Ramos (cell line): ENCODE results near the gene TYMP.

ENCODE experiments used
- in situ Hi-C: fragments of 300-500 bp; cut with MboI; formaldehyde crosslinking; loops from one replicate; pipeline ENCODE4 v1.14.3; 2022; ENCODE audit warnings: low sequenced_read_pairs; ENCODE audit not compliant: unreplicated experiment

Gene TYMP

GRCh38 chr22:50529897-50530579, at the start of gene TYMP:
Gene TYMP (minus strand): TSS chr22:50530012. CDS start chr22:50529709, 303 bp downstream.
- in situ Hi-C loops: loop anchor here (5.0 kb wide), 1 partner anchor 92 kb away; no protein-coding TSS in a partner anchor

- in situ Hi-C loops: no loop called here
Measured at GRCh38 chr22:50578776-50579310, 49.0 kb upstream of the TYMP start.

- in situ Hi-C loops: no loop called here
Measured at GRCh38 chr22:50577987-50578775, 48.4 kb upstream of the TYMP start, which contains the start of gene CPT1B. Gene CPT1B (minus strand): TSS chr22:50578427. CDS start chr22:50577915, 512 bp downstream.

- in situ Hi-C loops: no loop called here
Measured at GRCh38 chr22:50577697-50577986, 47.8 kb upstream of the TYMP start.

- in situ Hi-C loops: no loop called here
Measured at GRCh38 chr22:50576806-50577696, 47.2 kb upstream of the TYMP start.

GRCh38 chr22:50576070-50576469, 46.3 kb upstream of the TYMP start:
- in situ Hi-C loops: no loop called here

GRCh38 chr22:50575426-50575941, 45.7 kb upstream of the TYMP start:
- in situ Hi-C loops: no loop called here

GRCh38 chr22:50574383-50574755, 44.6 kb upstream of the TYMP start:
- in situ Hi-C loops: no loop called here

- in situ Hi-C loops: no loop called here
Measured at GRCh38 chr22:50573491-50574382, 43.9 kb upstream of the TYMP start.

GRCh38 chr22:50572965-50573364, 43.2 kb upstream of the TYMP start:
- in situ Hi-C loops: no loop called here

- in situ Hi-C loops: no loop called here
Measured at GRCh38 chr22:50571264-50572175, 41.7 kb upstream of the TYMP start.

GRCh38 chr22:50570861-50571260, 41.0 kb upstream of the TYMP start:
- in situ Hi-C loops: no loop called here

GRCh38 chr22:50569896-50570535, 40.2 kb upstream of the TYMP start:
- in situ Hi-C loops: no loop called here

GRCh38 chr22:50569041-50569459, 39.2 kb upstream of the TYMP start:
- in situ Hi-C loops: no loop called here

- in situ Hi-C loops: no loop called here
Measured at GRCh38 chr22:50568626-50569025, 38.8 kb upstream of the TYMP start.

GRCh38 chr22:50567721-50568252, 38.0 kb upstream of the TYMP start:
- in situ Hi-C loops: no loop called here

- in situ Hi-C loops: no loop called here
Measured at GRCh38 chr22:50564289-50564688, 34.5 kb upstream of the TYMP start.
